GM12873 (cell line): ENCODE data around the gene TRIB2.

Experiments used
- CTCF ChIP-seq: IDR thresholded peaks from 2 replicates; pipeline ENCODE4 v1.5.1; 2012; ENCODE audit warnings: low read depth, mild to moderate bottlenecking, moderate library complexity, low read length, control low read depth; ENCODE audit not compliant: insufficient read depth; ENCODE audit errors: missing control alignments

The TRIB2 gene

GRCh38 chr2:12728221-12728777 is 11.6 kb downstream of the TRIB2 start:
- no peak for TF ChIP-seq CTCF

- TF ChIP-seq CTCF: no peak
These were observed 13.5 kb downstream of the TRIB2 start for GRCh38 chr2:12730265-12730664.

GRCh38 chr2:12731701-12732280 is 15.1 kb downstream of the TRIB2 start:
- no peak for TF ChIP-seq CTCF

- TF ChIP-seq CTCF: no peak
These were observed 15.9 kb downstream of the TRIB2 start for GRCh38 chr2:12732651-12733050.

GRCh38 chr2:12733846-12734245 is 17.1 kb downstream of the TRIB2 start:
- no peak for TF ChIP-seq CTCF

- TF ChIP-seq CTCF: no peak
These were observed 18.3 kb downstream of the TRIB2 start for GRCh38 chr2:12734914-12735654.

GRCh38 chr2:12737297-12737696 is 20.6 kb downstream of the TRIB2 start:
- TF ChIP-seq CTCF: no peak
